ENCODE results near the gene RNF111.
A peak's percentile ranks its signal among the peaks of the same experiment; 100 is the strongest.

RNF111 gene

DNA sequence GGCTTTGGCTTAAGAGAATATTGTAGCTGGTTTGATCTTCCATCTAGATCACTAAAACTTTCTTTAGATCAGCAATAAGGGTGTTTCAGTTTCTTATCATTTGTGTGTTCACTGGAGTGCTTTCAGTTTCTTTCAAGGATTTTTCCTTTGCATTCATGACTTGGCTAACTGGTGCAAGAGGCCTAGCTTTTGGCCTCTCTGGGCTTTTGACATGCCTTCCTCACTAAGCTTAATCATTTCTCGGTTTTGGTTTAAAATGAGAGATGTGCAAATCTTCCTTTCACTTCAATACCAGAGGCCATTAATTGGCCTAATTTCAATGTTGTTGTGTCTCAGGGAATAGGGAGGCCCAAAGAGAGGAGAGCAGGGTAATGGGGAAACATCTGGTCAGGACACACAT is 87.1 kb downstream of the RNF111 start:
- no peak for FAIRE-seq
- TF ChIP-seq POLR2AphosphoS5 (IDR thresholded peaks at IDR 0.05; ENCODE audit: low read depth, low read length), result no peak
- no peak for TF ChIP-seq TAF1 (IDR thresholded peaks at IDR 0.05; ENCODE audit: borderline replicate concordance, low read depth, low read length)
- TF ChIP-seq POLR2A (IDR thresholded peaks at IDR 0.05; ENCODE audit: low read depth, low read length), result no peak
- no peak for DNase-seq (ENCODE audit: insufficient read length)

DNA sequence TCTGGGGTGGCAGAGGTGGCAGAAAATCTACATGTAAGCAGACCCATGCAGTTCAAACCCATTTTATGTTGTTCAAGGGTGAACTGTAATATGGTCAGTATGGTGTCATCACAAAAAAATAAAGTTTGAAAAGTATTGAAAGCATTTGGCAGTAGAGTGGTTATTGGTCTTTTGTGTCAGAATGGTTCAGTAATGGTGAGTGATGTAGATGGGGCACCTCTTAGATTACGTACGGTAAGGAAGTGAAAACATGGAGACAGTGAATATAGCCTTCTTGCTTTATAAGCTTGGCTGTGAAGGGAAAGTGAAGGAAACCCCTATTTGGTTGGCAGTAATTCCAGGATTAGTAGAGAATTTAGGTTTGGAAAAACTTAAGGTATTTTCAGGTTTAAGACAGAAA is 100.3 kb downstream of the RNF111 start:
- TF ChIP-seq POLR2AphosphoS5 (IDR thresholded peaks at IDR 0.05; ENCODE audit: low read depth, low read length) (no peak), POLR2A (IDR thresholded peaks at IDR 0.05; ENCODE audit: low read depth, low read length) (no peak), TAF1 (IDR thresholded peaks at IDR 0.05; ENCODE audit: borderline replicate concordance, low read depth, low read length) (no peak)
- FAIRE-seq, result no peak

DNA sequence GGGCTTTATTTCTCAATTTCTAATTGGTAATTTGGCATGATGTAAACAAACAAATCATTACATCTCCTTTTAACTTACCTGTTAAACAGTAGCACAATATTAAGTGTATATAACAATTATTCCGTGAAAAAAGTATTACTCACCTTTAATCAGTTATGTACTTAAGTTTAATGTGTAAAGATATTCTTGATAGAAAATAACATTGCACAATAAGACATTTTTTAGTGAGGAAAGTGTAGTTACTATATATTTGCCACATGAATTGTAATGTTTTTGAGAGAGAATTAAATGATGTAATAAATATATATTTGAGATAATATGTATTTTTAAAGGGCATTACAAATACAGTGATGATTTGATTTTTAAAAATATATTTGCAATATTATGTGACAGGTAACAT is 106.6 kb downstream of the RNF111 start:
- FAIRE-seq, result no peak
- TF ChIP-seq POLR2AphosphoS5 (IDR thresholded peaks at IDR 0.05; ENCODE audit: low read depth, low read length), result no peak
- TF ChIP-seq TAF1 (IDR thresholded peaks at IDR 0.05; ENCODE audit: borderline replicate concordance, low read depth, low read length), result no peak
- no peak for TF ChIP-seq POLR2A (IDR thresholded peaks at IDR 0.05; ENCODE audit: low read depth, low read length)

More for the DNA sequence above, 100.3 kb downstream of the RNF111 start:
- no peak for DNase-seq (ENCODE audit: insufficient read length)

DNA sequence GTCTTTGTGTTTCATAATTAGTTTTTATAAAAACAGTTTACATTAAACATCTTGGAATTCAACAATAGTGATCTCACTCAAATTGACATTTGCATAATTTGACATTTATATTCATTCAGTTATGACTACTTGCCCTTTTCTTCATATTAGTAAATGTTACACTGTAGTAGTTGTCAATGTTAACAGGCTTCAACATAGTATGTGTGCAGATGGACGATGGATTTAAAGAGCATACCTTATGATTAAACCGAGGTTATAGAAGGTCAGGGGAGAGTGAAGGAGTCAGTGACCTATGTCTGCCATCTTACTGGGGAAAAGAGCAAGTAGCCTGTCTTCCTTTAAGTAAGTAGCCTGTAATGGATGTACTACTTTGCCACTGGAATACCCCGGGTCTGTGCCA is 109.0 kb downstream of the RNF111 start:
- no peak for DNase-seq (ENCODE audit: insufficient read length)
- FAIRE-seq, result no peak
- TF ChIP-seq POLR2A (IDR thresholded peaks at IDR 0.05; ENCODE audit: low read depth, low read length) (no peak), POLR2AphosphoS5 (IDR thresholded peaks at IDR 0.05; ENCODE audit: low read depth, low read length) (no peak), TAF1 (IDR thresholded peaks at IDR 0.05; ENCODE audit: borderline replicate concordance, low read depth, low read length) (no peak)

More for the DNA sequence above, 106.6 kb downstream of the RNF111 start:
- no peak for DNase-seq (ENCODE audit: insufficient read length)

DNA sequence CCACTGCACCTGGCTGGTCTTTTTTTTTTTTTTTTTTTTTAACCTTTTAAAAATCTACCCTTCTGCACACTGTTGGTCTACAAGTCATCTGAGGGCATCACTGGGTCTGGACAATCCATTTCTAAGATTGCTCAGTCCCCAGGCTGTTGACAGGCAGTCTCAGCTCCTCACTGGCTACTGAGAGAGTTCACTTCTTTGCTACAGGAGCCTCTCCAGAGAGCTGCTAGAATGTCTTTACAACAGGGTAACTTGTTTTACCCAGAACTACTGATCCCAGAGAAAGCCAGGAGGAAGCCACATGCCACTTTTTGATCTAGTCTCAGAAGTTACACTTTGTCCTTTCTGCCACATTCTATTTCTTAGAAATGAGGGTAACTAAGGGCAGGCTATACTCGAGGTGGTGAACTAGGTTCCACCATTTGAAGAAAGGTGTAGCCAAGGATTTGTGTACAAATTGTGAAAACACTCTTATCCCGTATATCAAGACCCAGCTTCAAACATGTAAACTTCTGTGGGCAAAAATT is 111.8 kb downstream of the RNF111 start:
- FAIRE-seq (no peak), DNase-seq (ENCODE audit: insufficient read length) (no peak)
- TF ChIP-seq POLR2A (IDR thresholded peaks at IDR 0.05; ENCODE audit: low read depth, low read length) (no peak), TAF1 (IDR thresholded peaks at IDR 0.05; ENCODE audit: borderline replicate concordance, low read depth, low read length) (no peak), POLR2AphosphoS5 (IDR thresholded peaks at IDR 0.05; ENCODE audit: low read depth, low read length) (no peak)

DNA sequence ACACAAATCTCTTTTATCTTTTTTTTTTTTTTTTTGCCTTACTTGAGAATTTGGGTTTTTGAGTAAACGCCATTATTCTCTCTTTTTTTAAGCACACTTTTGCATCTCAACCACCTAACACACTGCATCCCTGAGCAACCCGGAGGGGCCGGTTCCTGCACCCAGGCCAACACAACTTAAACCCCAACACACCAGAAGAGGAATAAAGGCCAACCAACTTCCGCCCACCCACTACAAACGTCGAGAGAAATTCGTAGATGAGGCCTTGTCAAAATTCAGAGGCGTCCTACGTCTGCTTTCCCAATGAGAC is 117.1 kb downstream of the RNF111 start:
- FAIRE-seq (no peak), DNase-seq (ENCODE audit: insufficient read length) (no peak)
- TF ChIP-seq POLR2A (IDR thresholded peaks at IDR 0.05; ENCODE audit: low read depth, low read length), result no peak
- TF ChIP-seq POLR2AphosphoS5 (IDR thresholded peaks at IDR 0.05; ENCODE audit: low read depth, low read length), result no peak
- TF ChIP-seq TAF1 (IDR thresholded peaks at IDR 0.05; ENCODE audit: borderline replicate concordance, low read depth, low read length), result no peak

DNA sequence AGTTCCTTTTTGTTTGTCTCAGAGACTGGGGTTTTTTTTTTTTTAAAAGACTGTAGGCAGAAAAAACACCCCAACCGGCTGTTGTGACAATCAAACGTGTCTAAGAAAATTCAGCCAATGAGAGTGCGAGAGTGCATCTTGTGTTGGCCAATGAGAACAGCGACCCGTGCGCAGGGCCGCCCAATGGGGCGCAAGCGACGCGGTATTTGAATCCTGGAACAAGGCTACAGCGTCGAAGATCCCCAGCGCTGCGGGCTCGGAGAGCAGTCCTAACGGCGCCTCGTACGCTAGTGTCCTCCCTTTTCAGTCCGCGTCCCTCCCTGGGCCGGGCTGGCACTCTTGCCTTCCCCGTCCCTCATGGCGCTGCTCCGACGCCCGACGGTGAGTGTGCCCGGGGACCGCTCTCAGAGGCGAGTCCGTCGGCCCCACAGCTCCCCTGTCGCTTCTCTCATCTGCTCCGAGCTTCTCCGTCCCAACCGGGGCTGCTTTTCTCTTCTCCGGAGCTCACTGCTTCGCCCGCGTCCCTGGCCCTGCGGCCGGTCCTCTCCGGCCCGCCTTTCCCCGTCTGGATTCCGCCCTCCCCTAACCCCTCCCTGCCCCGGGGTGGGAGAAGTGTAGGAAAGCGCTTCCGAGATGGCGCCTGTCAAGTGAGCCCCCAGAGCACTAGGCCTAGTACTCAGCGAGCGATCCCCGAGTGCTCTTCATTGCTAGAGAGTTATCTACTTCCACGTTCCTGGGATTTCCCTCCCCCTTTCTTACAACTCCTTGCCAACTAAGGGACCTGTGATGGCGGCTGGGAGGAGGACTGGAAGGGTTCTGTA is 117.7 kb downstream of the RNF111 start, which contains the start of gene CCNB2:
Gene CCNB2 (plus strand): TSS at position 235 of the 821 bp plus-strand sequence. CDS start 123 bp downstream, at position 358.
- FAIRE-seq (peak; percentile 96), DNase-seq (ENCODE audit: insufficient read length) (peak; percentile 86)
- TF ChIP-seq POLR2AphosphoS5 (IDR thresholded peaks at IDR 0.05; ENCODE audit: low read depth, low read length), result peak; percentile 93
- 0 out of 2 replicates have a peak, but pooled peaks have one; percentile 55 for TF ChIP-seq TAF1 (IDR thresholded peaks at IDR 0.05; ENCODE audit: borderline replicate concordance, low read depth, low read length)
- peak; percentile 89 for TF ChIP-seq POLR2A (IDR thresholded peaks at IDR 0.05; ENCODE audit: low read depth, low read length)

DNA sequence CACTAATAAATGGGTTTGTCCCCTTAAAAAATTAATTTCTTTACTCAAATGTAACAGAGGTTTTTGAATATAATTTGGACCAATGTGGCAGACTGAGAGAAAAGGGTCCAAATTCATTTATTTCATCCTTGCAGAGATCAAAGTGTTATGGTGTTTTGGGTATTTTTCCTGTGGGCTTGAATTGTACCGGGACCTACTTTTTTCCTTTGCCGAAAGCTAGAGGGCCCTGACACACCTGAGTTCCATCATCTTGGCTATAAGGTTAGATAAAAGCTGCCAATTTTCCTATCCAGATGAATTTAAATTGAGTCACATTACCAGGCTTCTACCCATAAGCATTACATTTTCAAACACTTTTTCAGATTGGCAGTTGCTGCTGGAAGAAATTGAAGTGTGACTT is 118.4 kb downstream of the RNF111 start:
- TF ChIP-seq POLR2A (IDR thresholded peaks at IDR 0.05; ENCODE audit: low read depth, low read length) (no peak), TAF1 (IDR thresholded peaks at IDR 0.05; ENCODE audit: borderline replicate concordance, low read depth, low read length) (no peak), POLR2AphosphoS5 (IDR thresholded peaks at IDR 0.05; ENCODE audit: low read depth, low read length) (no peak)
- DNase-seq (ENCODE audit: insufficient read length) (no peak), FAIRE-seq (no peak)

DNA sequence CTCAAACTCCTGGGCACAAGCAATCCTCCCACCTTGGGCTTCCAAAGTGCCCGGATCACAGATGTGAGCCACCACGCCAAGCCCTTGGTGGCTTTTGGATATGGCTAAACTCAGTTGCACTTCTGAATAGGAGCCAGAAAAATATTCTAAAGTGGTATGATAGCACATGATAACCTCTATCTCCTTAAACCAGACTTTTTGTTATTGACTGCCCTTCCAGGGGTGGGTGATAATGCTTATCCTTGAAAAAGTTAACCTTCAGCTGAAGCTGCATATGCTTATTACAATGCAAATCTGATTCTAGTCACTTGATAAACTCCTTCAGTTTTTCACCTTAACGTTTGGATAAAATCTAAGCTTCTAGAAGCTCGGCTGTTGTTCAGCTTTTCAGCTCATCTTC is 123.8 kb downstream of the RNF111 start:
- TF ChIP-seq POLR2A (IDR thresholded peaks at IDR 0.05; ENCODE audit: low read depth, low read length) (no peak), POLR2AphosphoS5 (IDR thresholded peaks at IDR 0.05; ENCODE audit: low read depth, low read length) (no peak), TAF1 (IDR thresholded peaks at IDR 0.05; ENCODE audit: borderline replicate concordance, low read depth, low read length) (no peak)
- DNase-seq (ENCODE audit: insufficient read length), result no peak
- FAIRE-seq, result no peak

DNA sequence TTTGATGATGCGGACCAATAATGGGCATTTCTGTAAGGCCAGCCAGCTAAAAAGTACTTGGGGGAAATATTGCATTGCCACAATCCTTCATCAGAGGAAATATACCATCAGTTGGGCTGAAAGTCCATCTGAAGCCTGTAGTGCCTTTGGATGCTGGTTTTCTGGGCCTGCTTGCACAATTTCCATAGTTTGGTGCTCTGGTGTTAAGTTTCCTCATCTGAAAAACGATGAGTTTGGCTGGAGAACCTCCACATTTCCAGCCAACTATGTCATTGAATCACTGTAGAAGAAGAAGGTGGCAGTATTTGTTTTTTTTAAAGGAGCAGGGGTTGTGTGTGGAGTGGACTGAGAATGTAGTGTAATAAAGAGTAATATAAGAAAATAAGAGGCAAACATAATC is 127.6 kb downstream of the RNF111 start:
- TF ChIP-seq TAF1 (IDR thresholded peaks at IDR 0.05; ENCODE audit: borderline replicate concordance, low read depth, low read length) (no peak), POLR2A (IDR thresholded peaks at IDR 0.05; ENCODE audit: low read depth, low read length) (no peak), POLR2AphosphoS5 (IDR thresholded peaks at IDR 0.05; ENCODE audit: low read depth, low read length) (no peak)
- no peak for DNase-seq (ENCODE audit: insufficient read length)
- no peak for FAIRE-seq

DNA sequence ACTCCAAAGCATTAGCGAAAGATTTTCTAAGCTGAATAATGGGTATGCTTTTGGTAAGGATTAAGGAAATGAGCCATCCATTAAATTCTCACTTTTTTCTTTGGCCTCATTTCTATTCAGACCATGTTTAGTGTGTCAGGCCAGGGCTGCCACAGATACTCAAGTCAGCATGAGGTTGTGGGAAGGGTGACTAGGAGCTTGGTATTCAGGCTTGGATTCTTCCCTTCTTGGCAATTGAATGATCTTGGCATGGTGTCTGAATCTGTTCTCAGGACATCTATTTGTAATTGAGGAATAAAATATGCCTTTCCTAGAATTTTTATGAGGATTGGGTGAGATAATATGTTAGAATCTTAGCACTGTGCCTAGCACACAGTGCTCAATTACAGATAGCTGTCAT is 128.7 kb downstream of the RNF111 start:
- TF ChIP-seq POLR2AphosphoS5 (IDR thresholded peaks at IDR 0.05; ENCODE audit: low read depth, low read length), result no peak
- TF ChIP-seq TAF1 (IDR thresholded peaks at IDR 0.05; ENCODE audit: borderline replicate concordance, low read depth, low read length), result no peak
- no peak for TF ChIP-seq POLR2A (IDR thresholded peaks at IDR 0.05; ENCODE audit: low read depth, low read length)
- DNase-seq (ENCODE audit: insufficient read length) (no peak), FAIRE-seq (no peak)

DNA sequence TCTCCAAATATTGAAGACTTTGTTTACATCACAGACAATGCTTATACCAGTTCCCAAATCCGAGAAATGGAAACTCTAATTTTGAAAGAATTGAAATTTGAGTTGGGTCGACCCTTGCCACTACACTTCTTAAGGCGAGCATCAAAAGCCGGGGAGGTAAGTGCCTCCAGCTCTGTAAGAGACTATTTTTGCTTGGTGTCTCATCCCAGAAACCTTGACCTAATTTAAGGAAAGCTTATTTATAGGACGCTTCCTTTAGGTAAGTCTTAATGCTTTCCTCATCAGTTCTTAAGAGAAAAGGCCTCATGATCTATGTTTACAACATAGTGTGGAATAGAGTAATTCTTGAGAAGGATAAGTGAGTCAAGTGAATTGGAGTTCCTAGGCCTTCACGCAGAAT is 129.3 kb downstream of the RNF111 start:
- no peak for FAIRE-seq
- no peak for DNase-seq (ENCODE audit: insufficient read length)
- TF ChIP-seq TAF1 (IDR thresholded peaks at IDR 0.05; ENCODE audit: borderline replicate concordance, low read depth, low read length), result no peak
- TF ChIP-seq POLR2AphosphoS5 (IDR thresholded peaks at IDR 0.05; ENCODE audit: low read depth, low read length), result no peak
